ENCODE data around the gene CHRNA4.

The CHRNA4 gene

GRCh38 chr20:63376283-63377250 lies 15.4 kb upstream of the CHRNA4 start:
- DNase-seq, result no peak

GRCh38 chr20:63375438-63375837 lies 14.3 kb upstream of the CHRNA4 start:
- DNase-seq, result no peak

GRCh38 chr20:63374504-63374903 lies 13.4 kb upstream of the CHRNA4 start:
- no peak for DNase-seq

- DNase-seq, result no peak
Observed at GRCh38 chr20:63373996-63374395, 12.8 kb upstream of the CHRNA4 start.

- DNase-seq, result no peak
Observed at GRCh38 chr20:63372971-63373885, 12.1 kb upstream of the CHRNA4 start.

- DNase-seq, result no peak
Observed at GRCh38 chr20:63371291-63371865, 10.2 kb upstream of the CHRNA4 start.

- DNase-seq, result no peak
Observed at GRCh38 chr20:63370618-63371187, 9.6 kb upstream of the CHRNA4 start.

- DNase-seq, result no peak
Observed at GRCh38 chr20:63369724-63370617, 8.8 kb upstream of the CHRNA4 start.

GRCh38 chr20:63369024-63369530 lies 7.9 kb upstream of the CHRNA4 start:
- no peak for DNase-seq

GRCh38 chr20:63368151-63368550 lies 7.0 kb upstream of the CHRNA4 start:
- DNase-seq, result no peak

- DNase-seq, result no peak
Observed at GRCh38 chr20:63367446-63368055, 6.4 kb upstream of the CHRNA4 start.

GRCh38 chr20:63366390-63367365 lies 5.5 kb upstream of the CHRNA4 start:
- no peak for DNase-seq

- DNase-seq, result no peak
Observed at GRCh38 chr20:63365601-63366389, 4.6 kb upstream of the CHRNA4 start.

- no peak for DNase-seq
Observed at GRCh38 chr20:63364801-63365585, 3.8 kb upstream of the CHRNA4 start.

- DNase-seq, result no peak
Observed at GRCh38 chr20:63363981-63364561, 2.9 kb upstream of the CHRNA4 start.

GRCh38 chr20:63363013-63363957 lies 2.1 kb upstream of the CHRNA4 start:
- no peak for DNase-seq

Data from activated CD8-positive, alpha-beta memory T cell treated with anti-CD3 and anti-CD28 coated beads for 24 hours (primary cell).